B cell (primary cell): Measurements from ENCODE around the gene AFG1L. TPM values are rescaled to one million over a fixed set of nuclear protein-coding genes. Genes with fewer than 3 reads are reported as not detected.

ENCODE experiments used
- ATAC-seq: fragments of 200-7000 bp; cut with Tn5 transposase; one replicate; pipeline ENCODE4 v1.10.0; 2021; ENCODE audit warnings: low read depth, mild to moderate bottlenecking, moderate number of reproducible peaks, moderate library complexity
- CTCF ChIA-PET: fragments of 350-600 bp; sonication (Branson Sonifier 250); formaldehyde crosslinking; loops from one replicate; lab custom pipeline; 2021; ENCODE audit warnings: antibody characterized with exemption, inconsistent platforms; lab: Charles Lee
- POLR2A ChIA-PET: fragments of 350-600 bp; sonication (Branson Sonifier 250); formaldehyde crosslinking; loops from one replicate; lab custom pipeline; 2021; ENCODE audit warnings: antibody characterized with exemption; lab: Charles Lee
- DNase-seq: peaks from one replicate; pipeline ENCODE4 v3.0.0; 2013
- H2AFZ ChIP-seq: 2 replicates; pipeline ENCODE4 v1.6.1; 2012; ENCODE audit warnings: mild to moderate bottlenecking, low read depth, low read length; ENCODE audit not compliant: insufficient read depth, poor library complexity, severe bottlenecking
- H3K27ac ChIP-seq, 2 donors: 1 replicate in 1 of 2; 2 replicates in 1 of 2; pipeline ENCODE4 v1.5.1; 2012 to 2013; ENCODE audit warnings: low read length in 2 of 2, mild to moderate bottlenecking in 2 of 2, moderate library complexity in 1 of 2
- H3K27me3 ChIP-seq, 4 experiments: fragments of 200-600 bp in 1 of 4; sonication (generic) in 1 of 4; replicated peaks in 1 of 4; 1 replicate in 2 of 4; 2 replicates in 2 of 4; pipeline versions ENCODE4 v1.6.1 to v1.7.0; 2013 to 2016; ENCODE audit warnings: low read length in 3 of 4, mild to moderate bottlenecking in 2 of 4, mixed read lengths in 1 of 4, moderate library complexity in 1 of 4; ENCODE audit not compliant: insufficient read depth in 4 of 4, control insufficient read depth in 3 of 4; ENCODE audit errors: control extremely low read depth in 1 of 4
- H3K36me3 ChIP-seq, 2 experiments: replicated peaks in 1 of 2; 1 replicate in 1 of 2; 2 replicates in 1 of 2; pipeline versions ENCODE4 v1.6.1 to v1.7.1; 2013; ENCODE audit warnings: low read length in 1 of 2; ENCODE audit not compliant: insufficient read depth in 2 of 2, control insufficient read depth in 1 of 2; ENCODE audit errors: control extremely low read depth in 1 of 2, extremely low read depth in 1 of 2
- H3K4me1 ChIP-seq, 2 donors: fragments of 200-600 bp in 1 of 2; sonication (generic) in 1 of 2; 1 replicate in 1 of 2; 2 replicates in 1 of 2; pipeline versions ENCODE4 v1.5.1 to v1.6.1; 2013 to 2017; ENCODE audit warnings: low read length in 2 of 2; ENCODE audit not compliant: control insufficient read depth in 2 of 2, insufficient read depth in 2 of 2
- H3K4me2 ChIP-seq: replicated peaks from 2 replicates; pipeline ENCODE3; 2012; ENCODE audit warnings: mild to moderate bottlenecking, low read depth, low read length; ENCODE audit not compliant: poor library complexity, severe bottlenecking
- H3K4me3 ChIP-seq, 5 experiments: fragments of 200-600 bp in 1 of 5; sonication (generic) in 1 of 5; 1 replicate in 3 of 5; 2 replicates in 2 of 5; pipeline versions ENCODE4 v1.5.1 to v1.7.0; 2011 to 2016; ENCODE audit warnings: low read length in 4 of 5, mild to moderate bottlenecking in 4 of 5, low read depth in 2 of 5, control low read depth in 1 of 5, moderate library complexity in 1 of 5; ENCODE audit not compliant: insufficient read depth in 1 of 5; ENCODE audit errors: control extremely low read depth in 1 of 5, extremely low read depth in 1 of 5
- H3K79me2 ChIP-seq: fragments of 200-600 bp; sonication (generic); one replicate; pipeline ENCODE4 v1.6.0; 2016; ENCODE audit warnings: low read length; ENCODE audit not compliant: control insufficient read depth, insufficient read depth
- H3K9ac ChIP-seq: fragments of 200-600 bp; sonication (generic); 2 replicates; pipeline ENCODE4 v1.6.1; 2017; ENCODE audit warnings: mild to moderate bottlenecking, low read length, moderate library complexity
- H3K9me3 ChIP-seq, 3 donors: one replicate each; pipeline versions ENCODE4 v1.6.1 to v1.7.1; 2013; ENCODE audit warnings: low read length in 2 of 3; ENCODE audit not compliant: control insufficient read depth in 2 of 3, insufficient read depth in 1 of 3; ENCODE audit errors: control extremely low read depth in 1 of 3
- H4K20me1 ChIP-seq: 2 replicates; pipeline ENCODE4 v1.6.0; 2012; ENCODE audit warnings: mild to moderate bottlenecking, low read length; ENCODE audit not compliant: insufficient read depth, control insufficient read depth, poor library complexity, severe bottlenecking
- H3K27ac Mint-ChIP-seq: one replicate; pipeline ENCODE4 v1.8.0; 2021; ENCODE audit warnings: mixed read lengths
- H3K27me3 Mint-ChIP-seq: one replicate; pipeline ENCODE4 v1.8.0; 2021; ENCODE audit warnings: mixed read lengths
- H3K4me1 Mint-ChIP-seq: one replicate; pipeline ENCODE4 v1.8.0; 2021; ENCODE audit warnings: mixed read lengths
- H3K4me3 Mint-ChIP-seq: one replicate; pipeline ENCODE4 v1.8.0; 2021; ENCODE audit warnings: mixed read lengths
- H3K9me3 Mint-ChIP-seq: one replicate; pipeline ENCODE4 v1.8.0; 2022; ENCODE audit warnings: mixed read lengths; ENCODE audit not compliant: insufficient read depth
- EZH2 ChIP-seq: IDR thresholded peaks from 2 replicates; pipeline ENCODE4 v1.6.1; 2012; ENCODE audit warnings: borderline replicate concordance, low read depth, mild to moderate bottlenecking, moderate library complexity, low read length; ENCODE audit not compliant: insufficient read depth, poor library complexity, severe bottlenecking
- WGBS: methylation state at CpG from one replicate; pipeline ENCODE4 v1.1.5; 2013; ENCODE audit warnings: missing lambda C conversion rate; ENCODE audit not compliant: insufficient coverage; 5-methylcytosine and 5-hydroxymethylcytosine counted together
- intact Hi-C: fragments of 100-400 bp; cut with micrococcal nuclease; formaldehyde crosslinking; loops from one replicate; pipeline ENCODE4 v1.10.0; 2022
- polyA plus RNA-seq: library from polyadenylated mRNA; depleted of rRNA; stranded (reverse); fragments of >200 nt; gene quantifications from 2 replicates; pipeline ENCODE4 v1.2.3, GENCODE V29; 2012
- total RNA-seq, 2 donors: library from RNA; stranded (reverse); fragments of 120-200 nt in 1 of 2; gene quantifications; 1 replicate in 1 of 2; 2 replicates in 1 of 2; pipeline versions ENCODE4 v1.2.3 to v1.2.4, GENCODE V29; 2013 to 2022
- TF ChIP-seq, protein P1 (sequence below): fragments of 200-600 bp; IDR thresholded peaks from one replicate; pipeline ENCODE4 v1.8.0; 2022; ENCODE audit warnings: antibody characterized with exemption, mild to moderate bottlenecking

AFG1L gene
- total and polyA plus RNA-seq, 2 donors (not counting 1 experiment from before 2014, with no cell fraction given): 1.8 to 14.2 TPM

GRCh38 chr6:108368431-108369030 is 73.7 kb downstream of the AFG1L start:
- POLR2A ChIA-PET: no interaction called here
- no peak overlapping the region for H3K27ac Mint-ChIP-seq

DNA sequence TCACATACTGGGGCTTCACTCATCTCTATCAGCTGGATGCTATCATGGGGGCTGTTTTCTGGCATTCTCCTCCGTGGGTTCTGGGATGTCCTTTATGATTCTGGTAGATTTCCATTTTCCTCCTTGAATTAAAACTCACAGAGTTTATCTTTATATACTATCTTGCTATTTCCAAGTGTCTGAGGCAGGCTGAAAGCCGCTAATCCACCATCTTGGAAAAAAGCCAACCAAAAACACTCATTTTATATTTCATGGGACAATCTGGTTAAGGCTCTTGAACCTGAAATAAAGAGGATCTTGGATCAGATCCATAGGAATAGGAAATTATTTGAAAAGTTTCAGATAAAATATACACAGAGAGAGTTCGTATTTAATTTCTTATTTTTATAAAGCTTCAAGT is 86.0 kb downstream of the AFG1L start:
- no peaks in the 10 kb centered on the region for H3K4me1 Mint-ChIP-seq
- H3K4me3 Mint-ChIP-seq: no peak overlapping the region
- no peaks in the 10 kb centered on the region for H3K4me1 ChIP-seq
- H2AFZ ChIP-seq: no peak overlapping the region
- no peak overlapping the region for H3K4me3 ChIP-seq
- no peak for DNase-seq
- TF ChIP-seq, protein P1, sequence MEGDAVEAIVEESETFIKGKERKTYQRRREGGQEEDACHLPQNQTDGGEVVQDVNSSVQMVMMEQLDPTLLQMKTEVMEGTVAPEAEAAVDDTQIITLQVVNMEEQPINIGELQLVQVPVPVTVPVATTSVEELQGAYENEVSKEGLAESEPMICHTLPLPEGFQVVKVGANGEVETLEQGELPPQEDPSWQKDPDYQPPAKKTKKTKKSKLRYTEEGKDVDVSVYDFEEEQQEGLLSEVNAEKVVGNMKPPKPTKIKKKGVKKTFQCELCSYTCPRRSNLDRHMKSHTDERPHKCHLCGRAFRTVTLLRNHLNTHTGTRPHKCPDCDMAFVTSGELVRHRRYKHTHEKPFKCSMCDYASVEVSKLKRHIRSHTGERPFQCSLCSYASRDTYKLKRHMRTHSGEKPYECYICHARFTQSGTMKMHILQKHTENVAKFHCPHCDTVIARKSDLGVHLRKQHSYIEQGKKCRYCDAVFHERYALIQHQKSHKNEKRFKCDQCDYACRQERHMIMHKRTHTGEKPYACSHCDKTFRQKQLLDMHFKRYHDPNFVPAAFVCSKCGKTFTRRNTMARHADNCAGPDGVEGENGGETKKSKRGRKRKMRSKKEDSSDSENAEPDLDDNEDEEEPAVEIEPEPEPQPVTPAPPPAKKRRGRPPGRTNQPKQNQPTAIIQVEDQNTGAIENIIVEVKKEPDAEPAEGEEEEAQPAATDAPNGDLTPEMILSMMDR: no peak
- TF ChIP-seq EZH2: no peak
- no peak overlapping the region for H3K4me2 ChIP-seq
- H3K27ac ChIP-seq: no peak overlapping the region
- peaks cover 0 to 8% of the 10 kb centered on the region in 2 experiments for H3K36me3 ChIP-seq
- ATAC-seq: no peak
- intact Hi-C loops: no loop called here
- no peaks in the 10 kb centered on the region for H3K79me2 ChIP-seq
- no peaks in the 10 kb centered on the region for H3K27me3 Mint-ChIP-seq
- no peaks in the 10 kb centered on the region for H3K27me3 ChIP-seq
- H3K9me3 ChIP-seq: no peaks in the 10 kb centered on the region
- POLR2A ChIA-PET: no interaction called here
- no peak overlapping the region for H3K27ac Mint-ChIP-seq
- H4K20me1 ChIP-seq: no peaks in the 10 kb centered on the region
- no CpG with 5 or more reads among the region's 3 CpGs for WGBS
- CTCF ChIA-PET: no interaction called here
- no peaks in the 10 kb centered on the region for H3K9me3 Mint-ChIP-seq
- no peak overlapping the region for H3K9ac ChIP-seq

More at GRCh38 chr6:108368431-108369030, 73.7 kb downstream of the AFG1L start:
- DNase-seq (peak; percentile 35), ATAC-seq (peak; percentile 67)
- Mint-ChIP-seq H3K27me3 (no peaks in the 10 kb centered on the region), H3K4me3 (no peak overlapping the region), H3K4me1 (peaks cover 14% of the 10 kb centered on the region), H3K9me3 (no peaks in the 10 kb centered on the region)
- H3K9me3 ChIP-seq: no peaks in the 10 kb centered on the region
- H4K20me1 ChIP-seq: no peaks in the 10 kb centered on the region
- no peak overlapping the region for H3K4me3 ChIP-seq
- H3K27ac ChIP-seq: no peak overlapping the region
- H3K4me2 ChIP-seq: peak overlapping the region; percentile 31
- TF ChIP-seq, protein P1: no peak
- no peak for TF ChIP-seq EZH2
- H3K79me2 ChIP-seq: no peaks in the 10 kb centered on the region
- no peaks in the 10 kb centered on the region for H3K27me3 ChIP-seq
- CTCF ChIA-PET: interaction anchor here (0.7 to 1.2 kb wide), 3 partner anchors 9 to 73 kb away, joined by 3 read pairs; no protein-coding TSS in a partner anchor
- WGBS: 75% methylated on average over 2 of the region's 3 CpGs
- H3K36me3 ChIP-seq: no peaks in the 10 kb centered on the region
- H3K4me1 ChIP-seq: peaks cover 7 to 8% of the 10 kb centered on the region in 2 donors
- intact Hi-C loops: loop anchor here (10.0 kb wide), 2 partner anchors 46 to 254 kb away; no protein-coding TSS in a partner anchor
- H2AFZ ChIP-seq: peak overlapping the region; percentile 50
- H3K9ac ChIP-seq: no peak overlapping the region
